Epithelial cell of esophagus (primary cell): Measurements from ENCODE around the gene DIPK1A.

Source experiments
- DNase-seq: peaks from one replicate; pipeline ENCODE4 v3.0.0; 2010; ENCODE audit warnings: low read depth
- H3K4me3 ChIP-seq: 2 replicates; pipeline ENCODE4 v1.5.1; 2011; ENCODE audit warnings: mild to moderate bottlenecking, low read length, control low read depth
- TF ChIP-seq, protein P1 (sequence below): IDR thresholded peaks from 2 replicates; pipeline ENCODE4 v1.5.1; 2011; ENCODE audit warnings: low read depth, mild to moderate bottlenecking, low read length, control low read depth, inconsistent platforms; ENCODE audit not compliant: insufficient read depth; ENCODE audit errors: missing control alignments

DIPK1A gene

DNA sequence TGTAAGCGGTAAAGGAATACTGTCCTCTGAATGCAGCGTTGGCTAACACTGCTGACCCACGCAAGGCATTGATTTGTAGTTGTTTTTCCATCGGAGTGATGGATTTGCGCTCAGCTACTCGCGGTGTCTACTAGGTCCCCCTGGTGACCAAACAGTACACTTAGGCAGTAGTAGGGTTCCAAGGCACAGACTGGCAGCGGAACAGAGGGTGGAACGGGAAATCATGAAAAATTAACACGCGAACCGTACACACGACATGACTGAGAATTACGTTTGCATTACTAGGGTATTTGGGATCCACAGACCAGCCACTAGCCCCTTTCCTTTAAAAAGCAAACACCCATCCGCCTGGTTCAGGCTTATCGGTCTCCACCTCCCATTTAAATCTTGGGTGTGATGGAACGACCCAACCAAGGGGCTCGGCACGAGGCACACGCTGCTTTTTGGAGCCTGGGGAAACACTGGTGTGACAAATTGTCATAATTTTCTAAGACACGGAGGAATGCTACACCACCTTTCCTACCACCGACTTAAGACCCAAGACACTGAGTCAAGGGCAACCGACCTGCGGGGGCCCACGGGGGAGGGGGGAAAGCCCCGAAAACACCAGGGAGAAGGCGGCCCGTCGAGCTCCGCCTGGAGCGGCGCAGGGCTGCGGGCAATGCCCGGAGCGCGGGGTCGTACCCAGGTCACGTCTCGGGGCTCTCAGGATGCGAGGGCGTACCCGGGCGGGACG lies 699 bp downstream of the DIPK1A start:
- TF ChIP-seq, protein P1, sequence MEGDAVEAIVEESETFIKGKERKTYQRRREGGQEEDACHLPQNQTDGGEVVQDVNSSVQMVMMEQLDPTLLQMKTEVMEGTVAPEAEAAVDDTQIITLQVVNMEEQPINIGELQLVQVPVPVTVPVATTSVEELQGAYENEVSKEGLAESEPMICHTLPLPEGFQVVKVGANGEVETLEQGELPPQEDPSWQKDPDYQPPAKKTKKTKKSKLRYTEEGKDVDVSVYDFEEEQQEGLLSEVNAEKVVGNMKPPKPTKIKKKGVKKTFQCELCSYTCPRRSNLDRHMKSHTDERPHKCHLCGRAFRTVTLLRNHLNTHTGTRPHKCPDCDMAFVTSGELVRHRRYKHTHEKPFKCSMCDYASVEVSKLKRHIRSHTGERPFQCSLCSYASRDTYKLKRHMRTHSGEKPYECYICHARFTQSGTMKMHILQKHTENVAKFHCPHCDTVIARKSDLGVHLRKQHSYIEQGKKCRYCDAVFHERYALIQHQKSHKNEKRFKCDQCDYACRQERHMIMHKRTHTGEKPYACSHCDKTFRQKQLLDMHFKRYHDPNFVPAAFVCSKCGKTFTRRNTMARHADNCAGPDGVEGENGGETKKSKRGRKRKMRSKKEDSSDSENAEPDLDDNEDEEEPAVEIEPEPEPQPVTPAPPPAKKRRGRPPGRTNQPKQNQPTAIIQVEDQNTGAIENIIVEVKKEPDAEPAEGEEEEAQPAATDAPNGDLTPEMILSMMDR, result peak; percentile 78
- peak; percentile 86 for DNase-seq
- peak overlapping the region; percentile 54 for H3K4me3 ChIP-seq

DNA sequence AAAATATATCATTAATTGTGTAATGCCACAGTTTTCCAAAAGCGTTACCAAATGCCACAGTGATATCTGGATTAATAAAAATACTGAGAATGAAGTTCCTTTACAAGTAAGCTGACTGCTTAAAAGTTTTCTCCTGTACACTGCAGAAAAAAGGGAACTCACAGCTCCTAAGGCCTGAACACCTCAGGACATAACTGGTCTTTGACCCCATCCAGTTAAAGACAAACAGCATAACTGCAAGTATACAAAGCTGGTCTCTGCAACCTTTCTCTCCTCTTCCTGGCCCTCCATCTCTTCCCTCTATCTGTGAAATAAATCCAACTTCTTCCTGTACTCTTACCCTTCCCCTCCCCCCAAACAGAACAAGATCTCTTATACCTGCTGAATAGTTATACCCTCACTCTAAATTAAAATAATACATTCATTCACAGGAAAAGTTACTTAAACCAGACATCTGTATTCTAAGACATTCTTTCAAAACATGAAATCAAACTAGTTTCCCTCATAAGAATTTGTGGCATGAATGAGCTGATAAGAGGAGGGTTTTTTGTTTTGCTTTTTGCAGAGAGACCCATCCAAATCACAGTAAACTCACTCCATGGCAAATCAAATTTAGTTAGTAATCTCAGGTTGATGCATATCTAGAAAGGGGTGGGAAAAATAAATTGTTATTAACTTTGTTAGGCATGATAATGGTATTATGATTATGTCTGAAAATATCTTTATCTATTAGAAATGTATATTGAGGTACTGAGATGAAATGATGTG lies 2.9 kb downstream of the DIPK1A start:
- TF ChIP-seq, protein P1, result no peak
- no peak overlapping the region for H3K4me3 ChIP-seq
- DNase-seq, result no peak

DNA sequence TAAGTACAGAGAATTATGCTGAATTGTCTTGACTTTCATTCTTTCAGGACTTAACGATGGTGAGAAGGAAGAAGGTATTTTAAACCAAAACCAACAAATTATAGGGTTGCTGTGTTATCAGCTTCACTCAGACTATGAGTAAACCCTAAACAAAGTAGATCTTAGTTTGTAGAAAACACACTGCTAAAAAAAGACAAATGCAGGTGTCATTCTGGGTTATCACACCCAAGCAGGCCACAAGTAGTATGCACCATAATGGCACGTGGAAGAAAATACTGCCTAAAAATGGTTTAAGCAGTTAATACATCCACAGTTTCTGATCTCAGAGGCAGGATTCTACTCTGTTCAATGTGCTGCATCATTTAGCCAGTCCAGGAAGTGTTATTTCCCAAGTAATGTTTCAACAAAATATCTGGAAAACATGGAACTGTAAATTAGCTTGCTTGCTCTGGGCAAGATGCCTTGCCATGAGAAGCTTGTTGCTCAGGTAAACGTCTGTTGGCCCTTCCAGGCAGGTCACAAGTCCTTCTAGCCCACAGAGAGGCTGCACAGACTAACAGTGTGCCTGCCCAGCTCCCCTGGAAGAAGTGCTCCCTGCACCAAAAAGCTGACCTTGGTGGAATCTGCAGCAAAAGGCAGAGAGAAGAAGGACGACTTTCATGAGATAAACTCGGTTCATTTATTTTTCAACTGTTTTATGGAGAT lies 4.1 kb downstream of the DIPK1A start:
- no peak overlapping the region for H3K4me3 ChIP-seq
- TF ChIP-seq, protein P1, result no peak
- no peak for DNase-seq

DNA sequence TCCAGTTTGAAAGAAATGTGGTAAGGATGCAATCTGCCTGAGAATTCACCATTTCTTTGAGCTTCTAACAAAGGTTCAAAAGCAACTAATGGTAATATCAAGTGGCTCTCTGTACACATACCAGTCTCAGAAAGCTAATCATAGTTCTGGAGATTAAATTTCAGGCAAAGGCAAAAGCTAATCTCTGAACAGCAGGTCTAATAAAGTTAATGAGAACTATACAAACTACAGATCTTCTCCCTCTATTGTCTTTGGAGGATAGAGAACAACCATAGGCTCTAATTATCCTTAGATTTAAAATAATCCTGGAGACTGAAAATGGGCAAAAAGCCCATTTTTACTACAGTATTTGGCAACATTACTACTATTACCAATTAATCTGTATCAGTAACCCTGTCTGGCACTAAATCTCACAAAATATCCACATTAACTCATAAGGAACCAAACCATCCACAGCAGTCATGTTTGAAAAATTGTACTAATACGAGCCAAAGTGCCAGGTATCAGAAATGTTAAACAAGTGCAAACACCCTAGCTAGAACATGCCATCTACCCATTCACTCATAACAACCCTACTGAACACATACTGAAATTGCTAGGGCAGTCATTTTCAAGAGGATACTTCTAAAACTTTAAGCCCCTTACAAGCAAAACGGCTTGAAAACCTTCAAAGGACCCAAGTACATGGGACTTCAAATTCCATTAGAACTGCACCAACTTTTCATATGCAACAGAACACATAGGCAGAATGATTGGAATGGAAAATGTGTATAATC lies 4.8 kb downstream of the DIPK1A start:
- DNase-seq, result no peak

DNA sequence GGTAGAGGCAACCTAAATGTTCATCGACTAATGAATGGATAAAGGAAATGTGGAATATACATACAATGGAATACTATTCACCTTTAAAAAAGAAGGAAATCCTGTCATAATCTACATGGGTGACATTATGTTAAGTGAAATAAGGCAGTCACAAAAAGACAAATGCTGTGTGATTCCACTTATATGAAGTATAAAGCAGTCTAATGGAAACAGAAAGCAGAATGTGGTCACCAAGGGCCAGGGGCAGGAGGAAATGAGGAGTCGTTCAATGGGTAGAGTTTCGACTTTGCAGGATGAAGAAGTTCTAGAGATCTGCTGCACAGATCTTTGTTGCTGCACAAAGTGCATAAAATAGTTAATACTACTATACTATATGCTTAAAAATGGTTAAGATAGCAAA lies 7.8 kb downstream of the DIPK1A start:
- DNase-seq, result no peak
- TF ChIP-seq, protein P1, result no peak
- no peak overlapping the region for H3K4me3 ChIP-seq

More for the DNA sequence above, 4.8 kb downstream of the DIPK1A start:
- TF ChIP-seq, protein P1, result no peak
- H3K4me3 ChIP-seq, result no peak overlapping the region

DNA sequence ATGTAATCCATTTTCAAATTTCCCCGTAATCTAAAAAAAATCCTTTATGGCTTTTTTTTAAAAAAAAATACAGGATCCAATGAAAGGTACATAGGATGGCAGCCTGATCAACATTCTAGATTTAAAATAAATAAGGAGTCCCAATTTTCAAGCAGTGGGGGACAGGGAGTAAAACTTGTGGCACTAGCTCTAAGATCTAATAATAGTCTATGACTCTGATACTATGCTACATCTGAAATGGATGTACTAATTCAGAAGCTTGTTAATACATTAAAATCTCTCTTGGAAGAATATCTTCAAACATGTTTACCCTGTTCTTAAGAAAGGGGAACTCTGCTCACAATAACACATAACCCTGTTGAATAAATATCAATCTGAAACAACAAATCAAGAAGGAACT lies 8.5 kb downstream of the DIPK1A start:
- no peak overlapping the region for H3K4me3 ChIP-seq
- no peak for DNase-seq
- TF ChIP-seq, protein P1, result no peak
